K562 (cell line): ENCODE data around the gene IRAK2. TPM values are rescaled to one million over a fixed set of nuclear protein-coding genes. Genes with fewer than 3 reads are reported as not detected.

Experiments used
- ATAC-seq: fragments of 200-7000 bp; cut with Tn5 transposase; 3 replicates; pipeline ENCODE4 v1.9.1; 2020; ENCODE audit warnings: moderate library complexity
- BruUV-seq: library from RNA; stranded (reverse); fragments of 400-500 nt; replicated peaks from 2 replicates; lab custom pipeline; 2021; lab: Mats Ljungman, UMichigan
- CTCF ChIA-PET: fragments of 300-600 bp; formaldehyde crosslinking; extraction: SDS; loops from one replicate; lab custom pipeline; 2021; ENCODE audit warnings: low intra/inter-chr PET ratio; lab: Yijun Ruan, JAX
- POLR2A ChIA-PET: fragments of 300-600, 350-650 bp; sonication (Branson Sonifier 250); formaldehyde crosslinking; extraction: SDS; loops from one replicate; lab custom pipeline; 2021; ENCODE audit warnings: antibody characterized with exemption, inconsistent platforms; lab: Yijun Ruan, JAX
- DNase-seq, 4 experiments: peaks; one replicate each; pipeline versions ENCODE4 v3.0.0 to v3.0.0-alpha.2; 2011 to 2018; ENCODE audit warnings: low spot score in 3 of 4, mixed read lengths in 3 of 4; ENCODE audit errors: extremely low read depth in 1 of 4
- FAIRE-seq: peaks from 2 replicates; lab custom pipeline; 2011; peaks lifted over from hg19 to GRCh38; lab: Jason Lieb, UNC
- H2AFZ ChIP-seq: 2 replicates; pipeline ENCODE4 v1.6.0; 2011; ENCODE audit warnings: low read depth, low read length, control low read depth, inconsistent platforms
- H3K27ac ChIP-seq: fragments of 200-600 bp; 3 replicates; pipeline ENCODE4 v1.8.0; 2011; ENCODE audit warnings: low read depth, mild to moderate bottlenecking, control low read depth, inconsistent platforms, low read length, moderate library complexity, mixed read lengths; ENCODE audit errors: extremely low read depth
- H3K27me3 ChIP-seq, 2 experiments: fragments of 300-600 bp in 1 of 2; 2 replicates in 1 of 2; 3 replicates in 1 of 2; pipeline versions ENCODE4 v1.6.0 to v1.8.0; 2011; ENCODE audit warnings: inconsistent platforms in 2 of 2, low read length in 2 of 2, mild to moderate bottlenecking in 1 of 2, mixed read lengths in 1 of 2, moderate library complexity in 1 of 2; ENCODE audit not compliant: control insufficient read depth in 2 of 2, insufficient read depth in 2 of 2
- H3K36me3 ChIP-seq: fragments of 300-600 bp; 3 replicates; pipeline ENCODE4 v1.8.0; 2011; ENCODE audit warnings: mild to moderate bottlenecking, low read length, inconsistent platforms; ENCODE audit not compliant: control insufficient read depth, insufficient read depth
- H3K4me1 ChIP-seq, 2 experiments: fragments of 200-600 bp in 1 of 2; replicated peaks in 1 of 2; 2 replicates in 1 of 2; 3 replicates in 1 of 2; pipeline versions ENCODE4 v1.5.1 to v1.8.0; 2011; ENCODE audit warnings: inconsistent platforms in 2 of 2, low read length in 2 of 2, mild to moderate bottlenecking in 1 of 2, mixed read lengths in 1 of 2, moderate library complexity in 1 of 2; ENCODE audit not compliant: control insufficient read depth in 2 of 2, insufficient read depth in 2 of 2
- H3K4me2 ChIP-seq: 2 replicates; pipeline ENCODE4 v1.6.1; 2011; ENCODE audit warnings: low read length, control low read depth, inconsistent platforms, mixed read lengths; ENCODE audit not compliant: insufficient read depth
- H3K4me3 ChIP-seq: fragments of 200-600 bp; sonication (generic), shearing (Covaris generic); 2 replicates; pipeline ENCODE4 v1.5.1; 2016; ENCODE audit warnings: control low read depth, inconsistent platforms
- H3K79me2 ChIP-seq: fragments of 200-600 bp; 3 replicates; pipeline ENCODE4 v1.8.0; 2011; ENCODE audit warnings: low read length, inconsistent platforms; ENCODE audit not compliant: control insufficient read depth, insufficient read depth
- H3K9ac ChIP-seq, 2 experiments: 2 replicates each; pipeline versions ENCODE4 v1.6.0 to v1.6.1; 2011; ENCODE audit warnings: low read depth in 2 of 2, low read length in 2 of 2, control low read depth in 1 of 2, inconsistent platforms in 1 of 2, mild to moderate bottlenecking in 1 of 2, mixed read lengths in 1 of 2; ENCODE audit not compliant: insufficient read depth in 1 of 2
- H3K9me1 ChIP-seq: one replicate; pipeline ENCODE4 v1.6.0; 2011; ENCODE audit warnings: inconsistent platforms, mild to moderate bottlenecking, low read length, moderate library complexity; ENCODE audit not compliant: control insufficient read depth, insufficient read depth
- H3K9me3 ChIP-seq: replicated peaks from 2 replicates; pipeline ENCODE4 v1.5.1; 2011; ENCODE audit warnings: low read depth, low read length, inconsistent platforms; ENCODE audit not compliant: control insufficient read depth, insufficient read depth
- H4K20me1 ChIP-seq: replicated peaks from 2 replicates; pipeline ENCODE4 v1.6.1; 2011; ENCODE audit warnings: low read length, inconsistent platforms, mixed read lengths; ENCODE audit not compliant: control insufficient read depth, insufficient read depth
- ARID3B ChIP-seq: fragments of 250-450 bp; sonication (Bioruptor Pico); IDR thresholded peaks from 2 replicates; pipeline ENCODE4 v1.4.0; 2020; ENCODE audit warnings: borderline replicate concordance
- CEBPB ChIP-seq: fragments of 450-650 bp; IDR thresholded peaks from 2 replicates; pipeline ENCODE4 v1.6.1; 2016; ENCODE audit warnings: missing genetic modification characterization, missing compliant biosample characterization
- CEBPG ChIP-seq, 3 experiments: fragments of 200-800 bp in 1 of 3; sonication (Bioruptor generic) in 1 of 3; sonication (generic) in 1 of 3; formaldehyde crosslinking in 1 of 3; IDR thresholded peaks in 2 of 3; conservative IDR thresholded peaks in 1 of 3; 2 replicates each; pipeline versions ENCODE4 v1.6.1 to v1.8.0; 2016 to 2022; ENCODE audit warnings: missing compliant biosample characterization in 2 of 3, missing genetic modification characterization in 2 of 3, mild to moderate bottlenecking in 1 of 3, missing genetic modification reagents in 1 of 3
- PHF8 ChIP-seq: fragments of 200-600 bp; sonication (generic); IDR thresholded peaks from 2 replicates; pipeline ENCODE4 v1.6.1; 2012; ENCODE audit warnings: mixed run types, mild to moderate bottlenecking, inconsistent platforms, low read length, moderate library complexity, borderline replicate concordance
- SAFB ChIP-seq: fragments of 200-400 bp; formaldehyde crosslinking; IDR thresholded peaks from 2 replicates; pipeline ENCODE4 v1.6.1; 2017; ENCODE audit warnings: low read depth, low read length, borderline replicate concordance
- SIN3A ChIP-seq, 2 experiments: fragments of 150-350 bp in 1 of 2; IDR thresholded peaks; 2 replicates each; pipeline ENCODE4 v1.6.1; 2011 to 2016; ENCODE audit warnings: borderline replicate concordance in 2 of 2, low read depth in 2 of 2, low read length in 2 of 2, mild to moderate bottlenecking in 2 of 2, moderate library complexity in 2 of 2; ENCODE audit not compliant: control insufficient read depth in 1 of 2
- TCF7L2 ChIP-seq: fragments of 150-350 bp; IDR thresholded peaks from 2 replicates; pipeline ENCODE4 v1.6.1; 2016; ENCODE audit warnings: low read depth, mild to moderate bottlenecking, low read length, moderate library complexity
- ZNF436 ChIP-seq: fragments of 250-450, 450-650 bp; sonication (Bioruptor Pico); formaldehyde crosslinking; IDR thresholded peaks from 2 replicates; pipeline ENCODE4 v1.7.0; 2020; ENCODE audit warnings: mild to moderate bottlenecking
- WGBS: fragments of 100-300 bp; shearing (Covaris generic); methylation state at CpG from one replicate; pipeline ENCODE4 v1.1.6; 2016; ENCODE audit warnings: low coverage, mixed read lengths; ENCODE audit not compliant: insufficient coverage; ENCODE audit errors: missing lambda C conversion rate; 5-methylcytosine and 5-hydroxymethylcytosine counted together
- in situ Hi-C: fragments of 300-500 bp; cut with MboI; formaldehyde crosslinking; loops from 4 replicates; pipeline ENCODE4 v1.15.0; 2018; ENCODE audit warnings: inconsistent platforms, mixed read lengths
- intact Hi-C: fragments of 100-400 bp; cut with micrococcal nuclease; formaldehyde crosslinking; loops from 2 replicates; pipeline ENCODE4 v1.14.2; 2022
- polyA plus RNA-seq, 8 experiments: library from polyadenylated mRNA; depleted of rRNA in 4 of 8; stranded (reverse) in 5 of 8; unstranded in 3 of 8; fragments of >200 nt; fragmentation: Nextera tagmentation in 2 of 8; fragmentation: Illumina TruSeq in 1 of 8; extraction: Ambion mirVana in 2 of 8; extraction: Trizol in 1 of 8; gene quantifications; 2 replicates each; pipeline versions ENCODE4 v1.2.1 to v1.2.3, GENCODE V29; 2011 to 2014; ENCODE audit warnings: inconsistent platforms in 1 of 8, missing spikeins in 1 of 8
- total RNA-seq, 7 experiments: library from RNA; depleted of rRNA in 6 of 7; stranded (reverse); fragments of >200 nt in 6 of 7; fragmentation: Illumina TruSeq in 2 of 7; extraction: Trizol in 2 of 7; gene quantifications; 2 replicates each; pipeline versions ENCODE4 v1.2.1 to v1.2.3, GENCODE V29; 2011 to 2021; ENCODE audit warnings: low replicate concordance in 1 of 7
- TF ChIP-seq, protein P1 (sequence below), 2 experiments: fragments of 450-650 bp; IDR thresholded peaks; 2 replicates each; pipeline ENCODE4 v1.6.1; 2016

The IRAK2 gene
- total and polyA plus RNA-seq, 9 of the 15 experiments (the other 6 are each of a cell fraction or from before 2014, with no cell fraction given) = 0.42 to 4.4 (median 2.7) TPM

GRCh38 chr3:10121064-10121463 lies 43.7 kb upstream of the IRAK2 start:
- CTCF ChIA-PET = no interaction called here
- H3K9me3 ChIP-seq = no peaks in the 10 kb centered on the region
- H3K9me1 ChIP-seq = no peaks in the 10 kb centered on the region
- BruUV-seq = no TSS peak
- WGBS = 94% methylated on average over 2 of the region's 2 CpGs
- H3K4me3 ChIP-seq = no peak overlapping the region
- POLR2A ChIA-PET = no interaction called here
- H3K27me3 ChIP-seq = no peaks in the 10 kb centered on the region
- peaks cover 9 to 10% of the 10 kb centered on the region in 2 experiments; a peak in 3 of 5 replicates for H3K4me1 ChIP-seq
- ATAC-seq = no peak
- FAIRE-seq = no peak
- no peak overlapping the region for H3K4me2 ChIP-seq
- TF ChIP-seq CEBPB (tag) (peak; percentile 73), ARID3B (CRISPR knock-in tag) (no peak), CEBPG (CRISPR knock-in tag; IDR thresholded peaks at IDR 0.05) (no peak), CEBPG (tag; conservative IDR thresholded peaks at IDR 0.05 in 1 of 2, IDR thresholded peaks at IDR 0.05 in 1 of 2) (peak; percentile 40 to 71; a peak in 2 of 4 replicates), TCF7L2 (no peak), ZNF436 (CRISPR knock-in tag) (no peak), SAFB (no peak), SIN3A (IDR thresholded peaks at IDR 0.05; ENCODE audit: borderline replicate concordance in 2 of 2, control insufficient read depth in 1 of 2, low read depth in 2 of 2, low read length in 2 of 2) (no peak), PHF8 (no peak)
- TF ChIP-seq, protein P1, sequence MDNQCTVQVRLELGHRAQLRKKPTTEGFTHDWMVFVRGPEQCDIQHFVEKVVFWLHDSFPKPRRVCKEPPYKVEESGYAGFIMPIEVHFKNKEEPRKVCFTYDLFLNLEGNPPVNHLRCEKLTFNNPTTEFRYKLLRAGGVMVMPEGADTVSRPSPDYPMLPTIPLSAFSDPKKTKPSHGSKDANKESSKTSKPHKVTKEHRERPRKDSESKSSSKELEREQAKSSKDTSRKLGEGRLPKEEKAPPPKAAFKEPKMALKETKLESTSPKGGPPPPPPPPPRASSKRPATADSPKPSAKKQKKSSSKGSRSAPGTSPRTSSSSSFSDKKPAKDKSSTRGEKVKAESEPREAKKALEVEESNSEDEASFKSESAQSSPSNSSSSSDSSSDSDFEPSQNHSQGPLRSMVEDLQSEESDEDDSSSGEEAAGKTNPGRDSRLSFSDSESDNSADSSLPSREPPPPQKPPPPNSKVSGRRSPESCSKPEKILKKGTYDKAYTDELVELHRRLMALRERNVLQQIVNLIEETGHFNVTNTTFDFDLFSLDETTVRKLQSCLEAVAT (IDR thresholded peaks at IDR 0.05) = no peak
- in situ Hi-C loops (no loop called here), intact Hi-C loops (no loop called here)
- H3K27ac ChIP-seq = no peak overlapping the region
- no peak for DNase-seq
- H2AFZ ChIP-seq = no peak overlapping the region
- no peak overlapping the region for H3K9ac ChIP-seq
- peaks cover 70% of the 10 kb centered on the region for H3K36me3 ChIP-seq
- peaks cover 17% of the 10 kb centered on the region; the same call in 1 of the 2 replicates for H4K20me1 ChIP-seq
- peaks cover 76% of the 10 kb centered on the region for H3K79me2 ChIP-seq
